Endothelial cell of umbilical vein (primary cell): Measurements from ENCODE around the gene CLCN5. TPM values are rescaled to one million over a fixed set of nuclear protein-coding genes. Genes with fewer than 3 reads are reported as not detected.

Experiments used
- BruUV-seq: library from RNA; stranded (reverse); fragments of 400-500 nt; replicated peaks from 2 replicates; lab custom pipeline; 2021; lab: Mats Ljungman, UMichigan
- CTCF ChIA-PET: fragments of 300-600, 350-600 bp; sonication (Branson Sonifier 250); formaldehyde crosslinking; loops from one replicate; lab custom pipeline; 2021; ENCODE audit warnings: antibody characterized with exemption, inconsistent platforms; lab: Charles Lee
- POLR2A ChIA-PET: fragments of 300-600, 350-600 bp; sonication (Branson Sonifier 250); formaldehyde crosslinking; loops from one replicate; lab custom pipeline; 2021; ENCODE audit warnings: antibody characterized with exemption, inconsistent platforms; lab: Charles Lee
- DNase-seq: peaks from one replicate; pipeline ENCODE4 v3.0.0-alpha.2; 2011; ENCODE audit warnings: low read depth, low spot score
- FAIRE-seq: peaks from 2 replicates; lab custom pipeline; 2011; peaks lifted over from hg19 to GRCh38; lab: Jason Lieb, UNC
- H2AFZ ChIP-seq: 2 replicates; pipeline ENCODE4 v1.6.0; 2012; ENCODE audit warnings: low read depth, low read length, control low read depth, inconsistent platforms
- H3K27ac ChIP-seq: 2 replicates; pipeline ENCODE4 v1.5.1; 2011; ENCODE audit warnings: low read depth, mild to moderate bottlenecking, control low read depth, low read length, moderate library complexity; ENCODE audit not compliant: insufficient read depth
- H3K27me3 ChIP-seq, 2 experiments: 2 replicates each; pipeline versions ENCODE4 v1.6.0 to v1.6.1; 2011; ENCODE audit warnings: low read length in 2 of 2, mixed read lengths in 1 of 2; ENCODE audit not compliant: control insufficient read depth in 2 of 2, insufficient read depth in 2 of 2
- H3K36me3 ChIP-seq, 2 experiments: 2 replicates in 1 of 2; 3 replicates in 1 of 2; pipeline ENCODE4 v1.5.1; 2011; ENCODE audit warnings: low read length in 2 of 2, mild to moderate bottlenecking in 1 of 2, moderate library complexity in 1 of 2; ENCODE audit not compliant: control insufficient read depth in 2 of 2, insufficient read depth in 2 of 2; ENCODE audit errors: extremely low read depth in 1 of 2
- H3K4me1 ChIP-seq: 3 replicates; pipeline ENCODE4 v1.5.1; 2011; ENCODE audit warnings: mild to moderate bottlenecking, low read length; ENCODE audit not compliant: control insufficient read depth, insufficient read depth; ENCODE audit errors: extremely low read depth
- H3K4me2 ChIP-seq: 2 replicates; pipeline ENCODE4 v1.6.1; 2011; ENCODE audit warnings: low read length, control low read depth, mixed read lengths; ENCODE audit not compliant: insufficient read depth
- H3K4me3 ChIP-seq, 3 experiments: fragments of 200-600 bp in 1 of 3; sonication (generic), shearing (Covaris generic) in 1 of 3; replicated peaks in 1 of 3; 2 replicates each; pipeline ENCODE4 v1.5.1; 2011 to 2016; ENCODE audit warnings: control low read depth in 3 of 3, low read length in 3 of 3, mild to moderate bottlenecking in 2 of 3, inconsistent platforms in 1 of 3, low read depth in 1 of 3, moderate library complexity in 1 of 3; ENCODE audit not compliant: insufficient read depth in 1 of 3
- H3K79me2 ChIP-seq: 2 replicates; pipeline ENCODE4 v1.6.0; 2012; ENCODE audit warnings: low read length, inconsistent platforms; ENCODE audit not compliant: control insufficient read depth, insufficient read depth
- H3K9ac ChIP-seq: replicated peaks from 2 replicates; pipeline ENCODE3; 2011; ENCODE audit warnings: low read length, control low read depth; ENCODE audit not compliant: insufficient read depth; ENCODE audit errors: extremely low read depth
- H3K9me1 ChIP-seq: replicated peaks from 3 replicates; pipeline ENCODE4 v1.6.0; 2011; ENCODE audit warnings: mild to moderate bottlenecking, low read length; ENCODE audit not compliant: control insufficient read depth, insufficient read depth; ENCODE audit errors: extremely low read depth
- H3K9me3 ChIP-seq: replicated peaks from 2 replicates; pipeline ENCODE4 v1.5.1; 2012; ENCODE audit warnings: low read length, inconsistent platforms; ENCODE audit not compliant: control insufficient read depth, insufficient read depth
- H4K20me1 ChIP-seq: replicated peaks from 2 replicates; pipeline ENCODE3; 2011; ENCODE audit warnings: mild to moderate bottlenecking, low read length; ENCODE audit not compliant: control insufficient read depth, insufficient read depth; ENCODE audit errors: extremely low read depth
- CTCF ChIP-seq, 2 donors: IDR thresholded peaks; 1 replicate in 1 of 2; 2 replicates in 1 of 2; pipeline ENCODE4 v1.5.1; 2011; ENCODE audit warnings: low read length in 2 of 2, mild to moderate bottlenecking in 2 of 2, moderate library complexity in 2 of 2, control low read depth in 1 of 2, inconsistent platforms in 1 of 2, low read depth in 1 of 2; ENCODE audit not compliant: insufficient read depth in 1 of 2; ENCODE audit errors: extremely low read depth in 1 of 2
- EZH2 ChIP-seq: IDR thresholded peaks from 2 replicates; pipeline ENCODE4 v1.6.1; 2012; ENCODE audit warnings: borderline replicate concordance, low read depth, mild to moderate bottlenecking, moderate library complexity, low read length, inconsistent platforms; ENCODE audit not compliant: severe bottlenecking
- FOS ChIP-seq: IDR thresholded peaks from 2 replicates; pipeline ENCODE4 v1.6.1; 2011; ENCODE audit warnings: mild to moderate bottlenecking, low read length, moderate library complexity, borderline replicate concordance; ENCODE audit not compliant: insufficient read depth
- GATA2 ChIP-seq: IDR thresholded peaks from 2 replicates; pipeline ENCODE4 v1.7.0; 2011; ENCODE audit warnings: low read depth, mild to moderate bottlenecking, moderate library complexity, mixed read lengths, low read length; ENCODE audit not compliant: insufficient read length, insufficient read depth
- JUN ChIP-seq: IDR thresholded peaks from 2 replicates; pipeline ENCODE4 v1.6.1; 2011; ENCODE audit warnings: borderline replicate concordance, low read depth; ENCODE audit not compliant: insufficient read length, insufficient read depth
- MAX ChIP-seq: IDR thresholded peaks from 2 replicates; pipeline ENCODE4 v1.6.1; 2011; ENCODE audit not compliant: insufficient read depth, insufficient read length
- MYC ChIP-seq: IDR thresholded peaks from one replicate; pipeline ENCODE4 v1.6.1; 2011; ENCODE audit warnings: mild to moderate bottlenecking, low read depth, low read length
- POLR2A ChIP-seq: IDR thresholded peaks from 2 replicates; pipeline ENCODE4 v1.6.1; 2012; ENCODE audit warnings: low read depth, mild to moderate bottlenecking, control low read depth, low read length
- POLR2AphosphoS5 ChIP-seq: IDR thresholded peaks from 2 replicates; pipeline ENCODE4 v1.6.1; 2012; ENCODE audit warnings: low read depth, mild to moderate bottlenecking, control low read depth, low read length, moderate library complexity; ENCODE audit not compliant: insufficient read depth
- dilution Hi-C: fragments of 300-500 bp; cut with MboI; formaldehyde crosslinking; loops from one replicate; pipeline ENCODE4 v1.15.0; 2019; ENCODE audit warnings: low sequenced_read_pairs; ENCODE audit not compliant: extremely low pct_ligation_motif_present
- intact Hi-C: fragments of 100-400 bp; cut with micrococcal nuclease; formaldehyde crosslinking; loops from one replicate; pipeline ENCODE4 v1.10.0; 2022
- polyA plus RNA-seq, 4 experiments: library from polyadenylated mRNA; depleted of rRNA in 3 of 4; stranded (reverse) in 3 of 4; unstranded in 1 of 4; fragments of >200 nt; gene quantifications; 2 replicates each; pipeline versions ENCODE4 v1.2.1 to v1.2.3, GENCODE V29; 2011 to 2012; ENCODE audit warnings: missing spikeins in 1 of 4
- total RNA-seq: library from RNA; stranded (reverse); gene quantifications from 2 replicates; pipeline ENCODE4 v1.2.3, GENCODE V29; 2021

The CLCN5 gene
- total and polyA plus RNA-seq, 2 donors (not counting 3 experiments of a cell fraction or from before 2014, with no cell fraction given): 3.1 to 12.9 TPM

- Histone ChIP-seq H3K4me3 (peak overlapping the region; percentile 62 to 75 (median 68)), H2AFZ (peak overlapping the region; percentile 91), H3K27ac (no peak overlapping the region), H3K79me2 (no peaks in the 10 kb centered on the region), H3K9ac (no peak overlapping the region), H4K20me1 (no peaks in the 10 kb centered on the region), H3K36me3 (no peaks in the 10 kb centered on the region), H3K9me1 (no peaks in the 10 kb centered on the region), H3K27me3 (no peaks in the 10 kb centered on the region), H3K9me3 (no peaks in the 10 kb centered on the region), H3K4me1 (peaks cover 5% of the 10 kb centered on the region), H3K4me2 (peak overlapping the region; percentile 78)
- ChIA-PET CTCF (interaction anchor here (0.5 to 1.5 kb wide), 7 partner anchors 34 to 1247 kb away, joined by 3 to 5 read pairs (median 3); no protein-coding TSS in a partner anchor), POLR2A (no interaction called here)
- no peak for FAIRE-seq
- intact Hi-C loops (loop anchor here (2.0 kb wide), 2 partner anchors 41 to 327 kb away; partner anchors contain the start of gene CCNB3), dilution Hi-C loops (no loop called here)
- BruUV-seq: no TSS peak
- no peak for DNase-seq
- TF ChIP-seq POLR2A (no peak), FOS (no peak), MAX (no peak), MYC (no peak), POLR2AphosphoS5 (no peak), CTCF (IDR thresholded peaks at IDR 0.05; ENCODE audit: extremely low read depth in 1 of 2, insufficient read depth in 1 of 2, low read depth in 1 of 2, low read length in 2 of 2) (no peak), JUN (no peak), EZH2 (no peak), GATA2 (no peak)
Measured at GRCh38 chrX:49878128-49878833, 44.1 kb upstream of the CLCN5 start.
